Psoas muscle (tissue), 8 donors: Measurements from ENCODE around the gene LRRC14B. TPM values are rescaled to one million over a fixed set of nuclear protein-coding genes. Genes with fewer than 3 reads are reported as not detected.
"Not testable (repeated sequence)": the region's sequence is repeated elsewhere in the genome, so short reads cannot be mapped to it uniquely, and the experiment has no call there.

Source experiments
- ATAC-seq, 4 donors: fragments of 200-7000 bp; cut with Tn5 transposase; one replicate each; pipeline ENCODE4 v1.9.1; 2020; ENCODE audit warnings: moderate library complexity in 3 of 4, mild to moderate bottlenecking in 2 of 4
- DNase-seq, 2 donors: peaks; one replicate each; pipeline ENCODE4 v3.0.0-alpha.2; 2020
- H3K27ac ChIP-seq: fragments of 200-600 bp; one replicate; pipeline ENCODE4 v1.8.0; 2022
- H3K27me3 ChIP-seq, 3 donors: fragments of 200-600 bp in 1 of 3; one replicate each; pipeline versions ENCODE4 v1.6.1 to v1.8.0; 2013 to 2022; ENCODE audit warnings: low read length in 2 of 3, mild to moderate bottlenecking in 2 of 3, moderate library complexity in 1 of 3; ENCODE audit not compliant: insufficient read depth in 3 of 3
- H3K36me3 ChIP-seq, 2 donors: fragments of 200-600 bp in 1 of 2; one replicate each; pipeline versions ENCODE4 v1.6.1 to v1.8.0; 2013 to 2022; ENCODE audit warnings: low read depth in 1 of 2, mild to moderate bottlenecking in 1 of 2, moderate library complexity in 1 of 2; ENCODE audit not compliant: insufficient read depth in 1 of 2
- H3K4me1 ChIP-seq: fragments of 200-600 bp; one replicate; pipeline ENCODE4 v1.8.0; 2022
- H3K4me3 ChIP-seq: fragments of 200-600 bp; one replicate; pipeline ENCODE4 v1.8.0; 2022; ENCODE audit warnings: mild to moderate bottlenecking
- H3K9me3 ChIP-seq: fragments of 200-600 bp; one replicate; pipeline ENCODE4 v1.8.0; 2022
- CTCF ChIP-seq: fragments of 200-600 bp; IDR thresholded peaks from one replicate; pipeline ENCODE4 v1.8.0; 2022; ENCODE audit warnings: antibody characterized with exemption
- WGBS, 3 donors: extraction: QIAGEN DNeasy Blood & Tissue Kit; methylation state at CpG; one replicate each; pipeline versions ENCODE4 v1.1.6 to v1.1.7; 2013; 5-methylcytosine and 5-hydroxymethylcytosine counted together
- intact Hi-C, 2 donors: fragments of 100-400 bp; cut with DNase I; formaldehyde crosslinking; loops; one replicate each; pipeline versions ENCODE4 v1.11.0 to v1.14.2; 2022
- polyA plus RNA-seq, 3 donors: library from polyadenylated mRNA; stranded (reverse); fragments of 200-250 nt; gene quantifications; one replicate each; pipeline ENCODE4 v1.2.3, GENCODE V29; 2013
- total RNA-seq, 4 donors: library from RNA; stranded (reverse); fragmentation: NEBNext Ultra II Directional in 2 of 4; extraction: Animal tissue kit (Norgen Biotek cat#: 25700) in 2 of 4; gene quantifications; one replicate each; pipeline versions ENCODE4 v1.2.1 to v1.2.4, GENCODE V29; 2021 to 2023
- donor health status: healthy with polysubstance abuse.
- donor health status: DM: no; HTN: no; CAD: no; lungs with moderate emphysema.
- donor health status: Bipolar disorder and iron deficiency.
- donor health status: healthy.
- donor health status: DM: yes; HTN: yes; CAD: no.
- donor health status: DM: no; HTN: no; CAD: no.
- donor health status: DM: no; HTN: no; CAD: no.
- donor health status: DM: yes; HTN: yes; CAD: no.

LRRC14B gene
- total and polyA plus RNA-seq, 7 donors: 0.42 to 15.5 (median 9.5) TPM

- Histone ChIP-seq H3K4me1 (peaks cover 45% of the 10 kb centered on the region), H3K27me3 (no peaks in the 10 kb centered on the region), H3K27ac (peak overlapping the region; percentile 97), H3K9me3 (no peaks in the 10 kb centered on the region), H3K4me3 (no peak overlapping the region), H3K36me3 (peaks cover 0 to 3% of the 10 kb centered on the region in 2 donors)
- no peak for ATAC-seq
- WGBS, 3 donors: 53 to 84% (median 65%) methylated on average over 36 of the region's 36 CpGs
- DNase-seq: no peak
- TF ChIP-seq CTCF: no peak
- intact Hi-C loops: no loop called here
Measured at GRCh38 chr5:194603-195209, 3.4 kb downstream of the LRRC14B start.

- H3K27me3 ChIP-seq: no peaks in the 10 kb centered on the region
- peaks cover 0 to 3% of the 10 kb centered on the region in 2 donors for H3K36me3 ChIP-seq
- no peak for ATAC-seq
- peaks cover 39% of the 10 kb centered on the region for H3K4me1 ChIP-seq
- H3K9me3 ChIP-seq: no peaks in the 10 kb centered on the region
- 75 to 81% (median 77%) methylated on average over 33 of the region's 33 CpGs for WGBS, 3 donors
- no peak overlapping the region for H3K4me3 ChIP-seq
- H3K27ac ChIP-seq: peak overlapping the region; percentile 97
- DNase-seq: no peak
- intact Hi-C loops: no loop called here
- no peak for TF ChIP-seq CTCF
Measured at GRCh38 chr5:195401-196160, 4.3 kb downstream of the LRRC14B start.

- no peaks in the 10 kb centered on the region for H3K27me3 ChIP-seq
- no peak for ATAC-seq
- no peak for DNase-seq
Measured at GRCh38 chr5:196350-196749, 5.1 kb downstream of the LRRC14B start.

GRCh38 chr5:197031-197430, 5.7 kb downstream of the LRRC14B start:
- H3K9me3 ChIP-seq: not testable (repeated sequence)

More at GRCh38 chr5:196350-196749, 5.1 kb downstream of the LRRC14B start:
- WGBS, 3 donors: 66 to 82% (median 75%) methylated on average over 8 to 9 of the region's 10 CpGs
- Histone ChIP-seq H3K27ac (peak overlapping the region; percentile 97), H3K4me1 (peaks cover 32% of the 10 kb centered on the region), H3K4me3 (no peak overlapping the region), H3K9me3 (no peaks in the 10 kb centered on the region), H3K36me3 (peaks cover 0 to 3% of the 10 kb centered on the region in 2 donors)
- intact Hi-C loops: no loop called here
- TF ChIP-seq CTCF: no peak

GRCh38 chr5:197892-198489, 6.7 kb downstream of the LRRC14B start:
- 41 to 60% (median 41%) methylated on average over 12 of the region's 12 CpGs for WGBS, 3 donors
- H3K4me1 ChIP-seq: peaks cover 22% of the 10 kb centered on the region
- peaks cover 0 to 3% of the 10 kb centered on the region in 2 donors for H3K36me3 ChIP-seq
- ATAC-seq: peak; percentile 26 to 63 (median 54)
- no peak overlapping the region for H3K4me3 ChIP-seq
- no peak for DNase-seq
- no peaks in the 10 kb centered on the region for H3K27me3 ChIP-seq
- H3K27ac ChIP-seq: peak overlapping the region; percentile 53
- no peak for TF ChIP-seq CTCF
- no peaks in the 10 kb centered on the region for H3K9me3 ChIP-seq
- intact Hi-C loops: no loop called here

More at GRCh38 chr5:197031-197430, 5.7 kb downstream of the LRRC14B start:
- H3K36me3 ChIP-seq, H3K4me3 ChIP-seq, ATAC-seq, intact Hi-C loops, H3K27me3 ChIP-seq: not testable (repeated sequence)
- 30 to 47% (median 36%) methylated on average over 18 of the region's 18 CpGs for WGBS, 3 donors
- peak in 1 of 2 donors; percentile 41 for DNase-seq
- Histone ChIP-seq H3K27ac (peak overlapping the region; percentile 37), H3K4me1 (peaks cover 26% of the 10 kb centered on the region)
